Hematopoietic multipotent progenitor cell (in vitro differentiated cells): ENCODE measurements around the gene FAM53B. TPM values are rescaled to one million over a fixed set of nuclear protein-coding genes. Genes with fewer than 3 reads are reported as not detected.

ENCODE experiments used
- DNase-seq, 3 donors: peaks; one replicate each; pipeline ENCODE4 v3.0.0-alpha.2; 2011 to 2015; ENCODE audit warnings: low read depth in 2 of 3, low spot score in 2 of 3
- total RNA-seq: library from RNA; depleted of rRNA; stranded (reverse); fragments of >200 nt; gene quantifications from one replicate; pipeline ENCODE4 v1.2.3, GENCODE V29; 2012

The FAM53B gene
- total RNA-seq, 1 donor: 32.9 TPM

DNA sequence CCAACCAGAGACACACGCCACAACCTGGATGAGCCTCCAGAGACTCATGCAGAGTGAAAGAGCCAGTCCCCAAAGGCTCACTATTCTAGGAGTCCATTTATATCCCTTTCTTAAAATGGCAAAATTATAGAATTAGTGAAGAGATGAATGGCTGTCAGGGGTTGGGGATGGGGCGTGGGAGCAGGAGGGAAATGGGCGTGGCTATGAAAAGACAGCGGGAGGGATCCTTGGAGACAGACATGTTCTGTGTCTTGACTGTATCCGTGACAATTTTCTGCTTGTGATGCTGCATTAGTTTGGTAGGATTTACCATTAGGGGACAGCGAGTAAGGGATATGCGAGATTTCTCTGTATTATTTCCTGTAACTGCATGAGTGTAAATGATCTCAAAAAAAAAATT is 33.0 kb downstream of the FAM53B start:
- DNase-seq: no peak

GRCh38 chr10:124710266-124710881 is 33.8 kb downstream of the FAM53B start:
- no peak for DNase-seq

GRCh38 chr10:124709861-124710260 is 34.3 kb downstream of the FAM53B start:
- DNase-seq: no peak

- no peak for DNase-seq
Observed at GRCh38 chr10:124708922-124709520, 35.2 kb downstream of the FAM53B start.

- no peak for DNase-seq
Observed at GRCh38 chr10:124708246-124708779, 35.9 kb downstream of the FAM53B start.

GRCh38 chr10:124707551-124707950 is 36.6 kb downstream of the FAM53B start:
- no peak for DNase-seq

- no peak for DNase-seq
Observed at GRCh38 chr10:124707144-124707467, 37.1 kb downstream of the FAM53B start.

GRCh38 chr10:124706462-124707143 is 37.6 kb downstream of the FAM53B start:
- no peak for DNase-seq

DNA sequence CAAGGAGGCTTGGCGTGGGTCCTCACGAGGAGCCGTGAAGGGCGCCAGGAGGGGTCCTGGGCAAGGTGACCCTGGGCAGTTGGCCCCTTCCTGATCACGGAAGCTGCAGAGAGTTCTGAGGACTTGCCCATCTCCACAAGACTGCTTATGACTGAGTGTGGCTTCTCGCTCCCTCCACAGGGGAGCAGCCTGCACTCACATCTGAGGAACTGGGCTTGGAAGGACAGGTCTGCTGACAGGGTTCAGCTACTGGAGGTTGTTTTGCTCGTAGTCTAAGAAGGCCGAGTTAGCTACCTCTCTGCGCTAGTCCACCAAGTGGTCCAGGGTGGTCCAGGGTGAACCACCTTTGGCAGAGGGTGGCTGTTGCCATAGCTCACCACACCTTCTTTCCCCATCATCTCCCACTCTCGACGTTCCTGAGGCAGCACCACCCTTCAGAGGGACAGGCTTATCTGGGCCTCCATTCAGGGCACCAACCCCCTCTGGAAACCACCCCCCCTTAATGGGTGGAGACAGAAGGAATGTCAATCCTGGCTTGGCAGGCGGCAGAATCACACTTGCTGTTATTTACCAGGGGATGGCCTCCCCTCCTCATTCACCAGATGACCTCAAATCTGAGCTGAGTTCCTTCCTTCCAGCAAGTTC is 38.2 kb downstream of the FAM53B start:
- no peak for DNase-seq

DNA sequence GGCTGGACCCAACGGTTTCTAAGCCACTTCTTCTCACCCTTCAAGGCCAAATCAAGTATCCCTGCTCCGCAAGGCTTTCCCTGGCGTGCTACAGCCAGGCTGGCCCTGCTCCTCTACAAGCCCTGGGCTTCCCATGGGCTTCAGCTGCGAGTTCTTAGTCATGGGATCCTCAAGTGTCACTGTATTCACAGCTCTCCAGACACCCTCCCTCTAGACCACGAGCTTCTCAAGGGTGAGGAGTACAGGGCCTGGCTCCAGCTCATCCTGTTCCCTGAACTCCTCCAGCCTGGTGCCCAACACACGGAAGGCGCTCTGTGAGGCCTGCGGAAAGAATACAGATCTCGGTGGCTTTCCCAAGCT is 38.8 kb downstream of the FAM53B start:
- no peak for DNase-seq

DNA sequence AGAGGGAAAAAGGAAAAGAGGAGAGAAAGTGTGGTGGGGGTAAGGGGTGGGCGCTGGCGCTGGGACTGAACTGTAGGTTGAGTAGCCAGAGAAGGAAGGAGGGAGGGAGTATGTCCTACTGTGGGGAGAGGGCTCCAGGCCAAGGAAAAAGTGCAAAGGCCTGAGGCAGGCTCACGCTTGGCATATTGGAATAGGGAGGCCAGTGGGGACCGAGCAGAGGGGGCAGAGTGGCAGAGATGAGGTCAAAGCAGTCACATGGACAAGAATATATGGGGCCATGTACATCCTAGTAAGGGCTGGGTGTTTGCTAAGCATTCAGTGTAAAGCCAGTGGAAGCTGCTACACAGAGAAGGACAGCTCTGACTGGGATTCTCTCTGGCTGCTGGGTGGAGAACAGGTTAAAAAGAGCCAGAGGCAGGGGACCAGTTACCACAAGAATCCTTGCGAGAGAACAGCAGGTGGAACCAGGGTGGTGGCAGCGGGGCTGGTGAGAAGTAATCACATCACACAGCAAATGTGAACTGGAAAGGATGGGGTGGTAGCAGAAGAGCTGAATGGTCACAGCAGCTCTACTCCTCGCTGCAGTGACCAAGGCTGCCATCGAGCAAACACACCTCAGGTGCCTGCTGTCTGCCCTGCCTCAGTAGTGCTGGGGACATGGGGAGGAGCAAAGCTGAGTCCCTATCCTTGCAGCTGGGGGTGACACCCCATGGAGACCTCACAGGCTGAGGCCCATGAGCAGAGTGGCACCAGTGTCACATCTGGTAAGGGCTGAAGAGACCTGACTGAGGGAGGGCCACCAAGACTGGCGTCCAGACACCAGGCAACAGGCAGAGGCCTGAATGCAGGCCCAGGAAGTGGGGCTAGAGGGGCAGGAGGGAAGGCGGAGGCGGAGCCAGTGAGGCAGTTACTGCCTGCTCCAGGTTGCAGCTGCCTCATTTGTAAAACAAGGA is 39.5 kb downstream of the FAM53B start:
- DNase-seq: no peak

DNA sequence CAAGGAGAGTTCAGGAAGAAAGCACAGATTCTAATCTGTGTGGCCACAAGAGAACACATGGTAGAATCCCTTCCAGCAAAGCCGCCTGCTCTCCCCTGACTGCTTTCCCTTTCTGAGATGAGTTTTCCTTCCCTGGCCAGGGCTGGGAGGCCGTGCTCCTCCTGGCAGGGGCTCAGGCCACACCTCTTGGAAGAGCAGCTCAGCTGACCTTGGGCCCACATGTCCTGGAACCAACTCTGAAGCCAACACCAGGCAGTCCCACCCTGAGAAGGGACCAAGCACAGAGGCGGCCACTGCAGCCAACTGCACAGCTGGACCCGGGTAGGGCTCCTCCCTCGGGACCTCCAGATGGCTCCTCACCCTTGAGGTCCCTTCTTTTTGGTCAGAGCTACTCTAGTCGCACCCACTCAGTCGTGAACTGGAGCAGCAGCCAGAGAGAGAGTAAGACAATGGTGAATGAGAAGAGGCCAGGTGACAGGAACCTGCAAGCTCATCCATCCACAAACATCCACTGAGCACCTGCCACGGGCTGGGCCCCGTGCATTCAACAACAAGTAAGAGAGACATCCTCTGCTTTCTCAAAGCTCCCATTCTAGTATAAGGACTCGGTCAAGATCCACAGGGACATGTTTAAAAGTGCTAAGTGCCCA is 40.3 kb downstream of the FAM53B start:
- DNase-seq: no peak

- DNase-seq: no peak
Observed at GRCh38 chr10:124703372-124703771, 40.8 kb downstream of the FAM53B start.

DNA sequence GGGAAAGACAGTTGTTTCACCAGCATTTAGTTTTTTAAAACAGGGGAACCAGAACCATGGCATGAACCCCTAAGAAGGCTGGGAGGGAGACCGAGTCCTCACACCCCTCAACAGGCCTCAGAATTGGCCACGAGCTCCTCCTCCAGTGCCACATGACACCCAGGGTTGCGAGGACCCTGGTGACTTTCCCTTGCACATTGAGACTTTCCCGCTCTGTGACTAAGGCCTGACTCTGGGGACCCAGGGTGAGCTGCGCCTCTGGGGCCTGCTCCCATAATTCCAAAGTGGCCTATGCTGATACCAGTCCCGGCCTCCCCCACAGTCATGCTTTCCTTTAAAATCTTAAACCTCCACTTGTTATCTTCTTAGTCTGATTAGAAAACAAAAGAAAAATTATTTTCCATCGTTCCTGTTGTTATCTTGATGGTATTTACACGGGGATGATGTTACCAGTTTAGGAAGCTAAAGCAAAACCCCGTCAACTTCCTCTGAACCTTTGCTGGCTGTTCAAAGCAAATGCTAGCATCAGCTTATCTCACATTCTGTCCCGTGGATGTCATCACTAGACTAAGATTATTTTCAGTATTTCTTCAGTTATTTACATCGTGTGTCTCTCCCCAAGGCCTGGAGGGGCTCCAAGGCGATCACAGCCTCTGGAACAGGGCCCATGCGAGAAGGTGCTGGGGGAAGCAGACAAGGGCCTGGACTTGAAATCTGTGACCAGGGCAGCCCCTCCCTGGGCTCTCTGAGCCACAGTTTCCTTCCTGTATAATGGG is 42.1 kb downstream of the FAM53B start:
- DNase-seq: no peak

DNA sequence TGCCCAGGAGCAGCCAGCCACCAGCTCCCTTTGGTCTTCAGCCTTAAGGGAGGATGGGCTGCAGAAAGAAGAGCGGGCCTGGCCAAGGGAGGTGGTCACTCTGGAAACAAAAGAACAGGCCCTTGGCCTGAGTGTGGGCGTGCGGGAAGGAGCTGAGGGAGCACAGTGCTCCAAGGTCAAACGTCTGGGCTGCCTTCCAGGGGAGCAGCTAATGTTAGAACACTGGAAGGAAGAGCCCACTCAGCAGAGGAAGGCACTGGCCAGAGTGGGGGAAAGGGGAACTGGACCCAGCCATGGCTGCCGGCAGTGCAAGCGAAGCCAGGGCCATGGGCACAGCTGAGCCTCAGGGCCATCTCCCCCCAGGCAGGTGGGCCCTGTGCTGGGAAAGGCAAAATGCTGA is 42.7 kb downstream of the FAM53B start:
- DNase-seq: no peak

DNA sequence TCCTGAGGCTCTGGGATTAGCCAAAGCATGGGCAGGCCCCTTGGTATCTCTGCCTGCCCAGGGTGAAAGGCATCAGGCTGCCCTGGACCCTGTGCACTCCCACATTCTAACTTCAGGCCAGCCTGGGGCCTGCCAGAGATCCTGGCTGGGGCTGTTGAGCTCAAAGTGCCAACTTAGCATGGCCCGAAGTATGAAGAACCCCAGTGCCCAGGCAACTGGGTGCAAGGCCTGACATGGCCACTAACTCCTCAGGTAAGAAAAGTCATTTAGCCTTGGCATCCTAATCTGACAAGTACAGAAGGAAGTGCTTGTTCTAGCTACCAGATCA is 43.2 kb downstream of the FAM53B start:
- no peak for DNase-seq

DNA sequence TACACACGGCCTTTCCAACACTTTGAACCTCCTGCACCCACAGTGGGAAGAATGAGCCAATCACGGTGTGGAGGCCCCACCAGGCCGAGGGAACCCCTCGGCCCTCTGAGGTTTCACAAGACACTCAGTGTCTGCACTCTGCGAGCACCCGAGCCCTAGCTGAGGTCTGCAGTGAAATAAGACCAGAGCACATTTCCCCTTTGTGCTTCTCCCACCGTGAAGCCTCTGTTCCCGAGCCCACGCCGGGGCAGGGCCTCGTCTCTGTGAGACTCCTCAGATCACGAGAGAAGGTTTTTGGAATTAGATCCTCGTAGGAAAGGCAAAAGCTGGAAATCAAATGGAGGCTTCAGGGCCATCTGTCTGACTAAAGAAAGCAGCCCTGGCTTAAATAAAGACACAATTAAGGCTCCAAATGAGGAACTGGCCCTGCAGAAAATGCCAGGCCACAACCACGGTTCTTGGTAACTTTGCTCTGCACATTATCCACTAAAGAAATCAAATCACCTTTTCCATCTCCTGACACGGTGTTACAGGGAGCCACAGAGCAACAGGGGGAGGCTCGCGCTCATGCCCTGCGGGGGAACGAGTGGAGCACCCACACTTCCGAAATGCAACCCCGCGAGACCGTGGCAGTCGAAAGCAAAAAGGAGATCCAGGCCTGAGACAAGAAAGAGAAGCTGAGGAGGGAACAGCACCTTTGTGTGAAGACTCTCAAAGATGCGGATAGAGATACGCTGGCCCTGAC is 43.7 kb downstream of the FAM53B start:
- no peak for DNase-seq

- DNase-seq: no peak
Observed at GRCh38 chr10:124699471-124700292, 44.5 kb downstream of the FAM53B start.
